ENCODE results near the gene COPS6. TPM values are rescaled to one million over a fixed set of nuclear protein-coding genes. Genes with fewer than 3 reads are reported as not detected.

The COPS6 gene
- polyA plus RNA-seq, 1 of the 3 experiments (the other 2 are of a cell fraction): 435 TPM

DNA sequence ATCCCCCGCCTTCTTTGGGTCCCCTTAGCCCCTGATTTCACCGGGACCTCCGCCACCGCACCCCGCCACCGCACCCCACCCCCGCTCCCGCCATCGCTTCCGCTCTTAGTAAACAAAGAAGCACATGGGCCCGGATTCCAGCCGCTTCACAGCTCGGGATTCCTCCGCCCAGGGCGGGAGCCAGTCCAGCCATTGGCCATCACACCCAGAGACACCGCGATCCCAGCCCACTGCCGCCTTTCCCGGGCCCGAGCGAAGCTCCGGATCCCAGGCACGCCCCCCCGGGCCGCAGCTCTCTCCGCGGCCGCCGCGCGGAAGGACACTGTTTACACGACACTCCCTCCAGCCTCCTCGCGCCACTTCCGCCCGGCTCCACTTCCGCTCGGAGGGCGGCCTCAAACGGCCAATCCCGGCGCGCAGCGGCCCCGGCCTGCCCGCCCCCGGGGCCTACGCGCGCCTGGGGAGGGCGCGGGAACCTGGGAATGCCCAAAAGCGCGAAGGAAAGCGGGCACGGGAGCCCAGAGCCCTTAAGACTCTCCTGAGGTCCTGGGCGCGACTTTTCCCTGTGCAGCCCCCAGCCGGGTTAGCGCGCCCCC, 11.7 kb downstream of the COPS6 start (continued):
- TF ChIP-seq, protein P1, sequence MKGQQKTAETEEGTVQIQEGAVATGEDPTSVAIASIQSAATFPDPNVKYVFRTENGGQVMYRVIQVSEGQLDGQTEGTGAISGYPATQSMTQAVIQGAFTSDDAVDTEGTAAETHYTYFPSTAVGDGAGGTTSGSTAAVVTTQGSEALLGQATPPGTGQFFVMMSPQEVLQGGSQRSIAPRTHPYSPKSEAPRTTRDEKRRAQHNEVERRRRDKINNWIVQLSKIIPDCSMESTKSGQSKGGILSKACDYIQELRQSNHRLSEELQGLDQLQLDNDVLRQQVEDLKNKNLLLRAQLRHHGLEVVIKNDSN (IDR thresholded peaks at IDR 0.05; ENCODE audit: borderline replicate concordance, low read depth): peak; percentile 66
- TF ChIP-seq TEAD4 (IDR thresholded peaks at IDR 0.05; ENCODE audit: borderline replicate concordance, insufficient read depth): peak; percentile 87
- TF ChIP-seq, protein P2, sequence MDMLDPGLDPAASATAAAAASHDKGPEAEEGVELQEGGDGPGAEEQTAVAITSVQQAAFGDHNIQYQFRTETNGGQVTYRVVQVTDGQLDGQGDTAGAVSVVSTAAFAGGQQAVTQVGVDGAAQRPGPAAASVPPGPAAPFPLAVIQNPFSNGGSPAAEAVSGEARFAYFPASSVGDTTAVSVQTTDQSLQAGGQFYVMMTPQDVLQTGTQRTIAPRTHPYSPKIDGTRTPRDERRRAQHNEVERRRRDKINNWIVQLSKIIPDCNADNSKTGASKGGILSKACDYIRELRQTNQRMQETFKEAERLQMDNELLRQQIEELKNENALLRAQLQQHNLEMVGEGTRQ (IDR thresholded peaks at IDR 0.05; ENCODE audit: borderline replicate concordance, low read depth, low read length): no peak
- TF ChIP-seq NFIC (IDR thresholded peaks at IDR 0.05; ENCODE audit: borderline replicate concordance): peak; percentile 60
- no peak for TF ChIP-seq SMC3 (IDR thresholded peaks at IDR 0.05; ENCODE audit: low read depth, low read length)
- TF ChIP-seq SIN3A (IDR thresholded peaks at IDR 0.05; ENCODE audit: borderline replicate concordance, low read depth, low read length): peak; percentile 99
- peak; percentile 72 for TF ChIP-seq TAF1 (IDR thresholded peaks at IDR 0.05; ENCODE audit: borderline replicate concordance, low read depth, low read length)
- no peak for TF ChIP-seq POLR2AphosphoS5 (IDR thresholded peaks at IDR 0.05; ENCODE audit: low read depth, low read length)
- no peak; the same call in 1 of the 2 replicates for TF ChIP-seq RXRA (IDR thresholded peaks at IDR 0.05; ENCODE audit: borderline replicate concordance, low read depth)
- peak; percentile 45; the same call in 1 of the 2 replicates for TF ChIP-seq JUND (IDR thresholded peaks at IDR 0.05)
- TF ChIP-seq ELF1 (IDR thresholded peaks at IDR 0.05): peak; percentile 95
- TF ChIP-seq FOXM1 (IDR thresholded peaks at IDR 0.05; ENCODE audit: low read depth): 0 out of 2 replicates have a peak, but pooled peaks have one; percentile 41

- Histone ChIP-seq H3K9me3 (no peaks in the 10 kb centered on the region), H3K36me3 (replicated peaks in 1 of 2; ENCODE audit: control insufficient read depth in 1 of 2, insufficient read depth in 2 of 2, low read length in 1 of 2) (peaks cover 43 to 44% of the 10 kb centered on the region in 2 experiments), H3K79me2 (ENCODE audit: insufficient read depth) (peaks cover 63% of the 10 kb centered on the region), H2AFZ (ENCODE audit: low read depth) (peak within 1 kb of the TSS; percentile 73), H3K4me2 (peak within 1 kb of the TSS; percentile 100), H3K4me3 (ENCODE audit: low read depth in 2 of 2, low read length in 1 of 2) (peak within 1 kb of the TSS; percentile 70 to 99), H3K9ac (peak within 1 kb of the TSS; percentile 98), H3K9me2 (no peaks in the 10 kb centered on the region), H3F3A (replicated peaks; ENCODE audit: insufficient read depth) (peaks cover 33% of the 10 kb centered on the region), H4K20me1 (ENCODE audit: insufficient read depth) (peaks cover 7% of the 10 kb centered on the region), H3K27me3 (ENCODE audit: insufficient read depth) (no peaks in the 10 kb centered on the region), H3K4me1 (ENCODE audit: control insufficient read depth in 1 of 2, insufficient read depth in 2 of 2, low read depth in 1 of 2, low read length in 1 of 2) (peaks cover 24 to 33% of the 10 kb centered on the region in 2 experiments), H3K27ac (ENCODE audit: low read depth in 2 of 2, low read length in 1 of 2) (peak within 1 kb of the TSS; percentile 94 to 95)
- POLR2A ChIA-PET: interaction anchor here (0.6 to 4.2 kb wide), 29 partner anchors 9 to 1116 kb away, joined by 3 to 98 read pairs (median 4); partner anchors contain the start of genes ATP5MF, CNPY4, COPS6 and GPC2
- CTCF ChIA-PET: interaction anchor here (0.6 to 5.4 kb wide), 11 partner anchors 10 to 172 kb away, joined by 3 to 74 read pairs (median 4); partner anchors contain the start of genes GJC3, MBLAC1 and ZNF3
- 0% methylated on average over 53 of the region's 80 CpGs for WGBS (ENCODE audit: low lambda C conversion rate)
- DNase-seq: peak; percentile 97
- no peak for TF ChIP-seq SMC3 (IDR thresholded peaks at IDR 0.05; ENCODE audit: low read depth, low read length)
- TF ChIP-seq YY1 (IDR thresholded peaks at IDR 0.05; ENCODE audit: low read depth): peak; percentile 37; the same call in 1 of the 2 replicates
- TF ChIP-seq CTCF (IDR thresholded peaks at IDR 0.05): no peak
- TF ChIP-seq, protein P1 (IDR thresholded peaks at IDR 0.05; ENCODE audit: borderline replicate concordance, low read depth): peak; percentile 100
- no peak for TF ChIP-seq RCOR1 (IDR thresholded peaks at IDR 0.05; ENCODE audit: low read length)
- TF ChIP-seq, protein P3, sequence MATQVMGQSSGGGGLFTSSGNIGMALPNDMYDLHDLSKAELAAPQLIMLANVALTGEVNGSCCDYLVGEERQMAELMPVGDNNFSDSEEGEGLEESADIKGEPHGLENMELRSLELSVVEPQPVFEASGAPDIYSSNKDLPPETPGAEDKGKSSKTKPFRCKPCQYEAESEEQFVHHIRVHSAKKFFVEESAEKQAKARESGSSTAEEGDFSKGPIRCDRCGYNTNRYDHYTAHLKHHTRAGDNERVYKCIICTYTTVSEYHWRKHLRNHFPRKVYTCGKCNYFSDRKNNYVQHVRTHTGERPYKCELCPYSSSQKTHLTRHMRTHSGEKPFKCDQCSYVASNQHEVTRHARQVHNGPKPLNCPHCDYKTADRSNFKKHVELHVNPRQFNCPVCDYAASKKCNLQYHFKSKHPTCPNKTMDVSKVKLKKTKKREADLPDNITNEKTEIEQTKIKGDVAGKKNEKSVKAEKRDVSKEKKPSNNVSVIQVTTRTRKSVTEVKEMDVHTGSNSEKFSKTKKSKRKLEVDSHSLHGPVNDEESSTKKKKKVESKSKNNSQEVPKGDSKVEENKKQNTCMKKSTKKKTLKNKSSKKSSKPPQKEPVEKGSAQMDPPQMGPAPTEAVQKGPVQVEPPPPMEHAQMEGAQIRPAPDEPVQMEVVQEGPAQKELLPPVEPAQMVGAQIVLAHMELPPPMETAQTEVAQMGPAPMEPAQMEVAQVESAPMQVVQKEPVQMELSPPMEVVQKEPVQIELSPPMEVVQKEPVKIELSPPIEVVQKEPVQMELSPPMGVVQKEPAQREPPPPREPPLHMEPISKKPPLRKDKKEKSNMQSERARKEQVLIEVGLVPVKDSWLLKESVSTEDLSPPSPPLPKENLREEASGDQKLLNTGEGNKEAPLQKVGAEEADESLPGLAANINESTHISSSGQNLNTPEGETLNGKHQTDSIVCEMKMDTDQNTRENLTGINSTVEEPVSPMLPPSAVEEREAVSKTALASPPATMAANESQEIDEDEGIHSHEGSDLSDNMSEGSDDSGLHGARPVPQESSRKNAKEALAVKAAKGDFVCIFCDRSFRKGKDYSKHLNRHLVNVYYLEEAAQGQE (IDR thresholded peaks at IDR 0.05; ENCODE audit: low read depth, low read length): no peak
- no peak for TF ChIP-seq EZH2phosphoT487 (IDR thresholded peaks at IDR 0.05; ENCODE audit: borderline replicate concordance, low read depth)
- peak; percentile 92 for TF ChIP-seq CHD2 (IDR thresholded peaks at IDR 0.05; ENCODE audit: low read length, partially characterized antibody)
- peak; percentile 65 for TF ChIP-seq GABPA (IDR thresholded peaks at IDR 0.05; ENCODE audit: low read depth)
- TF ChIP-seq GATA2 (CRISPR knock-in tag; IDR thresholded peaks at IDR 0.05): no peak
- peak; percentile 62; the same call in 1 of the 2 replicates for TF ChIP-seq ELF1 (IDR thresholded peaks at IDR 0.05)
- TF ChIP-seq SIN3A (IDR thresholded peaks at IDR 0.05; ENCODE audit: borderline replicate concordance, low read depth, low read length): peak; percentile 98
Measured at GRCh38 chr7:100101016-100101862, 12.5 kb downstream of the COPS6 start, which contains the start of the genes AP4M1 and MCM7. TSS of gene AP4M1 (plus strand) at chr7:100101643. CDS start at chr7:100101715, 72 bp downstream. TSS of gene MCM7 (minus strand) at chr7:100101397. CDS start at chr7:100101294, 103 bp downstream.

Measured in SK-N-SH (cell line).